HEK293 (cell line): ENCODE results near the gene SOAT2.

Experiments
- CTCF ChIA-PET: fragments of 350-600 bp; formaldehyde crosslinking; extraction: SDS; loops from one replicate; lab custom pipeline; 2021; ENCODE audit warnings: antibody characterized with exemption; lab: Yijun Ruan, JAX
- POLR2A ChIA-PET: fragments of 300-600 bp; formaldehyde crosslinking; extraction: SDS; loops from one replicate; lab custom pipeline; 2020; ENCODE audit warnings: antibody characterized with exemption, inconsistent platforms; lab: Yijun Ruan, JAX
- H3K27ac ChIP-seq: fragments of 200-500 bp; sonication (Bioruptor generic); 2 replicates; pipeline ENCODE4 v1.5.1; 2014; ENCODE audit warnings: low read depth, low read length, control low read depth, inconsistent platforms; ENCODE audit errors: extremely low read depth
- H3K36me3 ChIP-seq, 2 experiments: fragments of 200-500 bp in 1 of 2; sonication (Bioruptor generic) in 1 of 2; 1 replicate in 1 of 2; 2 replicates in 1 of 2; pipeline ENCODE4 v1.5.1; 2014 to 2017; ENCODE audit warnings: inconsistent platforms in 2 of 2, low read length in 2 of 2; ENCODE audit not compliant: control insufficient read depth in 2 of 2, insufficient read depth in 1 of 2
- H3K4me1 ChIP-seq: fragments of 200-500 bp; sonication (Bioruptor generic); 2 replicates; pipeline ENCODE4 v1.5.1; 2014; ENCODE audit warnings: mild to moderate bottlenecking, low read length, inconsistent platforms; ENCODE audit not compliant: control insufficient read depth, insufficient read depth
- H3K4me3 ChIP-seq: 2 replicates; pipeline ENCODE4 v1.5.1; 2011; ENCODE audit warnings: low read depth, mild to moderate bottlenecking, control low read depth, low read length, moderate library complexity
- H3K9me3 ChIP-seq: fragments of 200-500 bp; sonication (Bioruptor generic); 2 replicates; pipeline ENCODE4 v1.5.1; 2014; ENCODE audit warnings: low read depth, low read length, inconsistent platforms; ENCODE audit not compliant: control insufficient read depth, insufficient read depth
- GFI1B ChIP-seq: fragments of 450-650 bp; formaldehyde crosslinking; IDR thresholded peaks from 2 replicates; pipeline ENCODE4 v1.5.1; 2016; ENCODE audit warnings: missing biosample characterization, missing genetic modification characterization
- GLI2 ChIP-seq: fragments of 450-650 bp; formaldehyde crosslinking; IDR thresholded peaks from 2 replicates; pipeline ENCODE4; 2017; ENCODE audit warnings: missing biosample characterization, missing genetic modification characterization, low read depth, borderline replicate concordance
- HOXA7 ChIP-seq: sonication (generic); formaldehyde crosslinking; IDR thresholded peaks from 2 replicates; pipeline ENCODE4 v1.8.1; 2022; ENCODE audit warnings: missing genetic modification reagents, borderline replicate concordance
- OVOL3 ChIP-seq: fragments of 450-650 bp; formaldehyde crosslinking; IDR thresholded peaks from 2 replicates; pipeline ENCODE4 v1.5.1; 2016; ENCODE audit warnings: missing biosample characterization, missing genetic modification characterization
- PRDM6 ChIP-seq: fragments of 450-650 bp; formaldehyde crosslinking; IDR thresholded peaks from 2 replicates; pipeline ENCODE4 v1.5.1; 2017; ENCODE audit warnings: missing biosample characterization, missing genetic modification characterization
- SCRT1 ChIP-seq: fragments of 450-650 bp; formaldehyde crosslinking; IDR thresholded peaks from 2 replicates; pipeline ENCODE4 v1.5.1; 2016; ENCODE audit warnings: missing biosample characterization, missing genetic modification characterization, borderline replicate concordance
- SP7 ChIP-seq: fragments of 450-650 bp; formaldehyde crosslinking; IDR thresholded peaks from 2 replicates; pipeline ENCODE4 v1.5.1; 2016; ENCODE audit warnings: missing biosample characterization, missing genetic modification characterization
- ZBTB10 ChIP-seq: fragments of 450-650 bp; formaldehyde crosslinking; IDR thresholded peaks from 2 replicates; pipeline ENCODE4 v1.5.1; 2016; ENCODE audit warnings: missing biosample characterization, missing genetic modification characterization
- ZEB2 ChIP-seq: fragments of 450-650 bp; formaldehyde crosslinking; IDR thresholded peaks from 2 replicates; pipeline ENCODE4 v1.5.1; 2016; ENCODE audit warnings: missing biosample characterization, missing genetic modification characterization
- ZFP37 ChIP-seq: fragments of 450-650 bp; formaldehyde crosslinking; IDR thresholded peaks from 2 replicates; pipeline ENCODE4 v1.5.1; 2016; ENCODE audit warnings: missing biosample characterization, missing genetic modification characterization
- ZIC2 ChIP-seq: fragments of 450-650 bp; formaldehyde crosslinking; IDR thresholded peaks from 2 replicates; pipeline ENCODE4 v1.5.1; 2016; ENCODE audit warnings: missing biosample characterization, missing genetic modification characterization
- ZNF133 ChIP-seq: fragments of 450-650 bp; formaldehyde crosslinking; IDR thresholded peaks from 2 replicates; pipeline ENCODE4 v1.5.1; 2016; ENCODE audit warnings: missing biosample characterization, missing genetic modification characterization
- ZNF169 ChIP-seq: fragments of 450-650 bp; formaldehyde crosslinking; IDR thresholded peaks from 2 replicates; pipeline ENCODE4 v1.5.1; 2016; ENCODE audit warnings: missing biosample characterization, missing genetic modification characterization
- ZNF211 ChIP-seq: fragments of 450-650 bp; formaldehyde crosslinking; IDR thresholded peaks from 2 replicates; pipeline ENCODE4 v1.5.1; 2016; ENCODE audit warnings: low read depth, missing biosample characterization, missing genetic modification characterization
- ZNF266 ChIP-seq: fragments of 450-650 bp; formaldehyde crosslinking; IDR thresholded peaks from 2 replicates; pipeline ENCODE4 v1.5.1; 2016; ENCODE audit warnings: missing biosample characterization, missing genetic modification characterization, low read depth
- ZNF292 ChIP-seq: fragments of 450-650 bp; formaldehyde crosslinking; IDR thresholded peaks from 2 replicates; pipeline ENCODE4 v1.5.1; 2016; ENCODE audit warnings: low read depth, missing biosample characterization, missing genetic modification characterization, borderline replicate concordance
- ZNF473 ChIP-seq: fragments of 450-650 bp; formaldehyde crosslinking; IDR thresholded peaks from 2 replicates; pipeline ENCODE4 v1.5.1; 2017; ENCODE audit warnings: missing biosample characterization, missing genetic modification characterization
- ZNF510 ChIP-seq: fragments of 450-650 bp; formaldehyde crosslinking; IDR thresholded peaks from 2 replicates; pipeline ENCODE4 v1.5.1; 2018; ENCODE audit warnings: mild to moderate bottlenecking, missing genetic modification characterization, missing biosample characterization; ENCODE audit not compliant: insufficient replicate concordance
- ZNF514 ChIP-seq: fragments of 450-650 bp; formaldehyde crosslinking; IDR thresholded peaks from 2 replicates; pipeline ENCODE4 v1.5.1; 2016; ENCODE audit warnings: missing biosample characterization, missing genetic modification characterization
- ZNF549 ChIP-seq: fragments of 450-650 bp; IDR thresholded peaks from 2 replicates; pipeline ENCODE4 v1.5.1; 2018; ENCODE audit warnings: missing biosample characterization, missing genetic modification characterization, mild to moderate bottlenecking, inconsistent platforms, moderate library complexity
- ZNF629 ChIP-seq: fragments of 450-650 bp; formaldehyde crosslinking; IDR thresholded peaks from 2 replicates; pipeline ENCODE4 v1.5.1; 2017; ENCODE audit warnings: missing biosample characterization, missing genetic modification characterization
- ZNF654 ChIP-seq: fragments of 450-650 bp; formaldehyde crosslinking; IDR thresholded peaks from 2 replicates; pipeline ENCODE4 v1.5.1; 2016; ENCODE audit warnings: low read depth, missing biosample characterization, missing genetic modification characterization
- ZNF660 ChIP-seq: fragments of 450-650 bp; IDR thresholded peaks from 2 replicates; pipeline ENCODE4 v1.5.1; 2018; ENCODE audit warnings: missing biosample characterization, mild to moderate bottlenecking, missing genetic modification characterization
- ZNF701 ChIP-seq: fragments of 450-650 bp; formaldehyde crosslinking; IDR thresholded peaks from 2 replicates; pipeline ENCODE4 v1.5.1; 2016; ENCODE audit warnings: missing biosample characterization, missing genetic modification characterization
- ZNF707 ChIP-seq: fragments of 450-650 bp; formaldehyde crosslinking; IDR thresholded peaks from 2 replicates; pipeline ENCODE4 v1.5.1; 2016; ENCODE audit warnings: missing biosample characterization, missing genetic modification characterization
- TF ChIP-seq, protein P1 (sequence below): fragments of 450-650 bp; formaldehyde crosslinking; IDR thresholded peaks from 2 replicates; pipeline ENCODE4 v1.5.1; 2017; ENCODE audit warnings: missing biosample characterization, missing genetic modification characterization

SOAT2 gene

GRCh38 chr12:53159195-53159839 lies 56.0 kb downstream of the SOAT2 start (continued):
- TF ChIP-seq ZNF660 (tag by site-specific recombination) (peak; percentile 76), ZNF169 (no peak), ZBTB10 (tag by site-specific recombination) (peak; percentile 44; the same call in 1 of the 2 replicates), ZNF654 (tag by site-specific recombination) (peak; percentile 78), GFI1B (tag by site-specific recombination) (no peak), ZNF629 (tag by site-specific recombination) (no peak), HOXA7 (no peak), SCRT1 (tag by site-specific recombination) (no peak), ZNF510 (tag by site-specific recombination) (no peak), SP7 (tag by site-specific recombination) (peak; percentile 69), ZEB2 (tag by site-specific recombination) (peak; percentile 76), ZIC2 (tag by site-specific recombination) (peak; percentile 68), ZNF514 (tag by site-specific recombination) (no peak), ZNF211 (tag by site-specific recombination) (no peak)
- TF ChIP-seq, protein P1, sequence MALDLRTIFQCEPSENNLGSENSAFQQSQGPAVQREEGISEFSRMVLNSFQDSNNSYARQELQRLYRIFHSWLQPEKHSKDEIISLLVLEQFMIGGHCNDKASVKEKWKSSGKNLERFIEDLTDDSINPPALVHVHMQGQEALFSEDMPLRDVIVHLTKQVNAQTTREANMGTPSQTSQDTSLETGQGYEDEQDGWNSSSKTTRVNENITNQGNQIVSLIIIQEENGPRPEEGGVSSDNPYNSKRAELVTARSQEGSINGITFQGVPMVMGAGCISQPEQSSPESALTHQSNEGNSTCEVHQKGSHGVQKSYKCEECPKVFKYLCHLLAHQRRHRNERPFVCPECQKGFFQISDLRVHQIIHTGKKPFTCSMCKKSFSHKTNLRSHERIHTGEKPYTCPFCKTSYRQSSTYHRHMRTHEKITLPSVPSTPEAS (tag by site-specific recombination): no peak

DNA sequence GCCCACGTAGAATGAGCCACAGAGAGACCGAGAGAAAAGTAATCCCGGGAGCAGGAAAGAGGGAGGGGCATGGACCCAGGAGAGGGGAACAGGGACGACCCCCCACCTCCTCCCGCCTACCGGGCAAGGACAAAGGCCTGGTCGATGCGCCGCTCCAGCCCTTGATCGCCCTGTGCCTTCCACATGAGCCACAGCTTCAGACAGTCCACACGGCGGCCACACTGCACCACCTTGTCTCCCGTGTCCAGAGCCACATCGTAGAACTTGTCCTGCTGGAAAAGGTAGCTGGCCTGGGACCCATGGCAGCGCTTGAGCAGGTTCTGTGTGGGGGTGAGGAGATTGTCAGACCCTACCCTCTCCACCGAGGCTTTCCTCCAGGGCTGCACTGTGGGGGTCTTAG lies 56.7 kb downstream of the SOAT2 start:
- CTCF ChIA-PET: interaction anchor here (0.6 to 8.5 kb wide), 36 partner anchors 8 to 218 kb away, joined by 3 to 94 read pairs (median 4); partner anchors contain the start of genes AAAS, CSAD, IGFBP6 and ITGB7
- Histone ChIP-seq H3K4me1 (no peaks in the 10 kb centered on the region), H3K27ac (no peak overlapping the region), H3K36me3 (peaks cover 0 to 5% of the 10 kb centered on the region in 2 experiments; a peak in 1 of 3 replicates), H3K9me3 (no peaks in the 10 kb centered on the region), H3K4me3 (no peak overlapping the region)
- TF ChIP-seq ZNF266 (tag by site-specific recombination) (no peak), ZNF292 (tag by site-specific recombination) (no peak), PRDM6 (no peak), GLI2 (no peak), ZFP37 (tag by site-specific recombination) (no peak), ZNF549 (tag by site-specific recombination) (no peak), ZNF133 (no peak), ZNF707 (tag by site-specific recombination) (no peak), ZNF473 (no peak), OVOL3 (tag by site-specific recombination) (no peak), ZNF701 (tag by site-specific recombination) (no peak)
- POLR2A ChIA-PET: interaction anchor here (1.5 to 3.4 kb wide), 4 partner anchors 11 to 30 kb away, joined by 4 to 16 read pairs (median 6); partner anchors contain the start of genes CSAD and ZNF740
